NCI-H1105 (cell line): ENCODE measurements around the gene FAM124A.

Experiments
- DNase-seq: peaks from one replicate; lab custom pipeline; 2025; lab: John Stamatoyannopoulos, UW

The FAM124A gene

GRCh38 chr13:51241720-51242119, 19.5 kb downstream of the FAM124A start:
- no peak for DNase-seq

- no peak for DNase-seq
Measured at GRCh38 chr13:51243227-51243626, 21.0 kb downstream of the FAM124A start.

- DNase-seq: no peak
Measured at GRCh38 chr13:51243832-51244231, 21.6 kb downstream of the FAM124A start.

GRCh38 chr13:51244637-51245405, 22.6 kb downstream of the FAM124A start:
- DNase-seq: no peak

- no peak for DNase-seq
Measured at GRCh38 chr13:51245583-51245982, 23.4 kb downstream of the FAM124A start.

GRCh38 chr13:51246025-51246417, 23.8 kb downstream of the FAM124A start:
- no peak for DNase-seq

GRCh38 chr13:51246418-51247277, 24.4 kb downstream of the FAM124A start:
- DNase-seq: no peak

GRCh38 chr13:51249255-51249654, 27.1 kb downstream of the FAM124A start:
- no peak for DNase-seq

- DNase-seq: no peak
Measured at GRCh38 chr13:51249770-51250741, 27.9 kb downstream of the FAM124A start.

- no peak for DNase-seq
Measured at GRCh38 chr13:51251480-51251879, 29.3 kb downstream of the FAM124A start.

- DNase-seq: no peak
Measured at GRCh38 chr13:51252954-51253532, 30.8 kb downstream of the FAM124A start.

- DNase-seq: no peak
Measured at GRCh38 chr13:51255556-51255955, 33.4 kb downstream of the FAM124A start.

- no peak for DNase-seq
Measured at GRCh38 chr13:51257187-51257586, 35.0 kb downstream of the FAM124A start.

GRCh38 chr13:51258612-51259548, 36.7 kb downstream of the FAM124A start:
- DNase-seq: no peak

GRCh38 chr13:51260154-51260553, 38.0 kb downstream of the FAM124A start:
- DNase-seq: no peak

GRCh38 chr13:51261610-51262249, 39.5 kb downstream of the FAM124A start:
- DNase-seq: no peak

- DNase-seq: no peak
Measured at GRCh38 chr13:51262501-51263211, 40.5 kb downstream of the FAM124A start.

GRCh38 chr13:51266642-51267041, 44.4 kb downstream of the FAM124A start:
- no peak for DNase-seq

GRCh38 chr13:51267622-51268021, 45.4 kb downstream of the FAM124A start:
- DNase-seq: no peak
